ENCODE results near the gene HSF5. TPM values are rescaled to one million over a fixed set of nuclear protein-coding genes. Genes with fewer than 3 reads are reported as not detected.

HSF5 gene
- total RNA-seq, 1 experiment from 2014 or later, result not detected

DNA sequence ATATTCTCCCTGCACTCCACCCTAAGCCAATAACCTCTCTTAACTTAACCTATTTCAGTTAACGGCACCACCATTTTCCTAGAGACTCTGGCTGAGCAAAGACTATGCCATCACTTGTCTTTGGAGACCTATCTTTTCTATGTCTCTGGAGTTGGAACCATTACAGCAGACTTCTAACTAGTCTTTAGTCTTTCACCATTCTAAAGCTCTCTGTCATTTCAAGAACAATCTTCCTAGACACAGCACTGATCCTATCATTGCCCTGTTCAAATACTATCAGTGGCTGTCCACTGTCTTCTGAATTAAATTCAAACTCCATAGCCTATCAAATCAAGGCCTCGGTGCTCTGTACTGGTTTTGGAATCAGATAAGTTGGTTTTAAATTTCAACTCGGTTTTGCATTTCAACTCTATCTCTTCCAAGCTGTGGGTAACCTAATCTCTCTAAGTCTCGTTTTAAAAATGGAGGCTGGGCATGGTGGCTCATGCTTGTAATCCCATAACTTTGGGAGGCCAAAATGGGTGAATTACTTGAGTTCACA lies 102.8 kb downstream of the HSF5 start:
- Histone ChIP-seq H3K9me2 (ENCODE audit: insufficient read depth) (no peaks in the 10 kb centered on the region), H3K4me1 (ENCODE audit: control insufficient read depth in 1 of 2, insufficient read depth in 2 of 2, low read length in 2 of 2) (peaks cover 89 to 100% of the 10 kb centered on the region in 2 experiments), H2AFZ (ENCODE audit: low read depth, low read length, poor library complexity, severe bottlenecking) (no peak overlapping the region), H3K4me2 (ENCODE audit: low read length) (no peak overlapping the region), H4K20me1 (ENCODE audit: insufficient read depth) (no peaks in the 10 kb centered on the region), H3K79me2 (ENCODE audit: insufficient read depth, low read length) (peaks cover 100% of the 10 kb centered on the region), H3K9me3 (ENCODE audit: control insufficient read depth in 1 of 2, insufficient read depth in 1 of 2, low read depth in 1 of 2, low read length in 2 of 2) (no peaks in the 10 kb centered on the region), H3K9ac (ENCODE audit: low read length) (no peak overlapping the region), H3K4me3 (replicated peaks in 1 of 2; ENCODE audit: low read depth in 1 of 2, low read length in 2 of 2) (no peak overlapping the region), H3K27ac (ENCODE audit: low read depth, low read length) (no peak overlapping the region; the same call in 1 of the 2 replicates), H3K36me3 (ENCODE audit: control insufficient read depth in 1 of 2, insufficient read depth in 2 of 2, low read length in 2 of 2) (peaks cover 0 to 7% of the 10 kb centered on the region in 2 experiments; a peak in 2 of 4 replicates), H3K27me3 (ENCODE audit: insufficient read depth, low read length) (no peaks in the 10 kb centered on the region)
- no peak for DNase-seq (ENCODE audit: low read depth, low spot score)
- CTCF ChIA-PET, result no interaction called here
- POLR2A ChIA-PET, result no interaction called here
- RAD21 ChIA-PET (ENCODE audit: low non-redundant PET in 1 of 2, low total read pairs in 2 of 2, uncharacterized antibody in 2 of 2, unreplicated experiment in 2 of 2), result no interaction called here
- intact Hi-C loops (cut with micrococcal nuclease), result no loop called here
- TF ChIP-seq, protein P1, sequence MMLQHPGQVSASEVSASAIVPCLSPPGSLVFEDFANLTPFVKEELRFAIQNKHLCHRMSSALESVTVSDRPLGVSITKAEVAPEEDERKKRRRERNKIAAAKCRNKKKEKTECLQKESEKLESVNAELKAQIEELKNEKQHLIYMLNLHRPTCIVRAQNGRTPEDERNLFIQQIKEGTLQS (IDR thresholded peaks at IDR 0.05), result no peak
- no peak for TF ChIP-seq EGR1 (IDR thresholded peaks at IDR 0.05; ENCODE audit: low read depth)
- TF ChIP-seq, protein P2, sequence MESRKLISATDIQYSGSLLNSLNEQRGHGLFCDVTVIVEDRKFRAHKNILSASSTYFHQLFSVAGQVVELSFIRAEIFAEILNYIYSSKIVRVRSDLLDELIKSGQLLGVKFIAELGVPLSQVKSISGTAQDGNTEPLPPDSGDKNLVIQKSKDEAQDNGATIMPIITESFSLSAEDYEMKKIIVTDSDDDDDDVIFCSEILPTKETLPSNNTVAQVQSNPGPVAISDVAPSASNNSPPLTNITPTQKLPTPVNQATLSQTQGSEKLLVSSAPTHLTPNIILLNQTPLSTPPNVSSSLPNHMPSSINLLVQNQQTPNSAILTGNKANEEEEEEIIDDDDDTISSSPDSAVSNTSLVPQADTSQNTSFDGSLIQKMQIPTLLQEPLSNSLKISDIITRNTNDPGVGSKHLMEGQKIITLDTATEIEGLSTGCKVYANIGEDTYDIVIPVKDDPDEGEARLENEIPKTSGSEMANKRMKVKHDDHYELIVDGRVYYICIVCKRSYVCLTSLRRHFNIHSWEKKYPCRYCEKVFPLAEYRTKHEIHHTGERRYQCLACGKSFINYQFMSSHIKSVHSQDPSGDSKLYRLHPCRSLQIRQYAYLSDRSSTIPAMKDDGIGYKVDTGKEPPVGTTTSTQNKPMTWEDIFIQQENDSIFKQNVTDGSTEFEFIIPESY (IDR thresholded peaks at IDR 0.05; ENCODE audit: extremely low read depth, insufficient replicate concordance, low read length), result no peak
- TF ChIP-seq POLR2A (IDR thresholded peaks at IDR 0.05; ENCODE audit: borderline replicate concordance, extremely low read depth, insufficient read depth, insufficient read length), result no peak
- TF ChIP-seq TCF7L2 (IDR thresholded peaks at IDR 0.05; ENCODE audit: borderline replicate concordance, extremely low read depth, insufficient read depth, insufficient read length), result no peak
- TF ChIP-seq POLR2AphosphoS5 (IDR thresholded peaks at IDR 0.05; ENCODE audit: low read depth, low read length), result no peak
- no peak for TF ChIP-seq SP1 (IDR thresholded peaks at IDR 0.05; ENCODE audit: low read depth)
- no peak for TF ChIP-seq EZH2 (IDR thresholded peaks at IDR 0.05)
- no peak for TF ChIP-seq SRF (IDR thresholded peaks at IDR 0.05; ENCODE audit: low read depth)
- no peak for TF ChIP-seq ELF1 (IDR thresholded peaks at IDR 0.05; ENCODE audit: borderline replicate concordance, low read depth)
- TF ChIP-seq, protein P3, sequence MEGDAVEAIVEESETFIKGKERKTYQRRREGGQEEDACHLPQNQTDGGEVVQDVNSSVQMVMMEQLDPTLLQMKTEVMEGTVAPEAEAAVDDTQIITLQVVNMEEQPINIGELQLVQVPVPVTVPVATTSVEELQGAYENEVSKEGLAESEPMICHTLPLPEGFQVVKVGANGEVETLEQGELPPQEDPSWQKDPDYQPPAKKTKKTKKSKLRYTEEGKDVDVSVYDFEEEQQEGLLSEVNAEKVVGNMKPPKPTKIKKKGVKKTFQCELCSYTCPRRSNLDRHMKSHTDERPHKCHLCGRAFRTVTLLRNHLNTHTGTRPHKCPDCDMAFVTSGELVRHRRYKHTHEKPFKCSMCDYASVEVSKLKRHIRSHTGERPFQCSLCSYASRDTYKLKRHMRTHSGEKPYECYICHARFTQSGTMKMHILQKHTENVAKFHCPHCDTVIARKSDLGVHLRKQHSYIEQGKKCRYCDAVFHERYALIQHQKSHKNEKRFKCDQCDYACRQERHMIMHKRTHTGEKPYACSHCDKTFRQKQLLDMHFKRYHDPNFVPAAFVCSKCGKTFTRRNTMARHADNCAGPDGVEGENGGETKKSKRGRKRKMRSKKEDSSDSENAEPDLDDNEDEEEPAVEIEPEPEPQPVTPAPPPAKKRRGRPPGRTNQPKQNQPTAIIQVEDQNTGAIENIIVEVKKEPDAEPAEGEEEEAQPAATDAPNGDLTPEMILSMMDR (IDR thresholded peaks at IDR 0.05 in 2 of 3, conservative IDR thresholded peaks at IDR 0.05 in 1 of 3; ENCODE audit: borderline replicate concordance in 1 of 3, insufficient read depth in 1 of 3, low read depth in 2 of 3, low read length in 2 of 3), result no peak
- TF ChIP-seq ZNF274 (IDR thresholded peaks at IDR 0.05; ENCODE audit: low read depth, low read length), result no peak
- no peak for ATAC-seq
- BruUV-seq (replicated peaks), result no TSS peak
